ENCODE data around the gene MRPL58.
"Not testable (repeated sequence)": the region's sequence is repeated elsewhere in the genome, so short reads cannot be mapped to it uniquely, and the experiment has no call there.

MRPL58 gene

DNA sequence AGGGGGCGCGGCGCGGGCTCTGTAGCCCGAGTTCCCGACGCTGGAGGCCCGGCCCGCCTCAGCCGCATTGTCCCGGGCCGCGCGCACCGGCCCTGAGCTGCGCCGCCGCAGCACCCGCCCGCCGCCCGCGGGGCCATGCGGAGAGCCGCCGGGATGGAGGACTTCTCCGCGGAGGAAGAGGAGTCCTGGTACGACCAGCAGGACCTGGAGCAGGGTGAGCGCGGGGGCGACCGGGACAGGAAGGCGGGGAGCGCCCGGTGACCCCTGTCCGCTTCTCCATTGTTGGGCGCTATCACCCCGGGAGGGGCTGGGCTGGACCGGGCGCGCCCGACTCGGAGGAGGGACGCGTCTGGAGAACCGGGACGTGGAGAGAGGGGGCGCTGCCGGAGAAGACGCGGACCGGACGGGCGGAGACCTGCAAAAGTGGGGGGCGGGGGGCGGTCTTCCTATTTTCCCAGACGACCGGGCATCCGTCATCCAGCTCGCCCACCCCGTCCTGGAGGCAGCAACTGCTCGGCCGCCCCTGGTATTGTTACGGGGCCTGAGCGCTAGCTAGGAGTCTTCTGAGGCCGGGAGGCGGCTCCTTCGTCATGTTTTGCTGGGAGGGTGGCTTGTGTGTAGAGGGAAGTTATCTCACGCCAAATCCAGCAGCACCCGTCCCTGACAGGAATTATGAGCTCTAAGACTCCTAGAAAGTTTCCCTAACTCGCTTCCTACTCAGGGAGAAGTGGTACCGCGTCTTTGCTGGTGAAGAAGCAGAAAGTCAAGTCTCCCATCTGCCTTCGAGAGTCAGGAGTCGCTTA lies 24.4 kb upstream of the MRPL58 start:
- DNase-seq: peak; percentile 17

DNA sequence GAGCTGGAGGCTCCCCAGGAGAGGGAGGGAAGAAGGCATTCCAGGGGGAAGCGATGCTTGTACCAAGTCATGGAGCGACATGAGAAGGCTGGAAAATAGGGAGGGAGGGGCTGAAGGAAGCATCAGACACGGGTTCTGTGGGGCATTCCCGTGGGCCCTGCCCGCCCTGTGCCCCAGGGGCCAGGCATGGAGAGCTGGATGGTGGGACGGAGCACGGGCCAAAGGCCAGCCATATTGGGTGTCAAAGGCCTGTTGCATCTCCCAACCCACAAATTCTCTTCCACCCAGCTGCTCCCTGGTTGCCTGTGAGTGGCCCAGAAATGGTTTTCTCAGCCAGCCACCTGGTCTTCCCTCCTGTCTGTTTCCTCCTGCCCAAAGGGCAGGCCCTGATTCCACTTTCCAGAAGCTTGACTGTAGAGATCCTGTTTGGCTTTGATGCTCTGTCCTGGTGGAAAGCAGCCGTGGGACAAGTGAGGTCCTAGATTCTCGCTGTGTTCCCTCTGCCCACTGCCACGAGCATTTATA lies 21.8 kb upstream of the MRPL58 start:
- no peak for DNase-seq

DNA sequence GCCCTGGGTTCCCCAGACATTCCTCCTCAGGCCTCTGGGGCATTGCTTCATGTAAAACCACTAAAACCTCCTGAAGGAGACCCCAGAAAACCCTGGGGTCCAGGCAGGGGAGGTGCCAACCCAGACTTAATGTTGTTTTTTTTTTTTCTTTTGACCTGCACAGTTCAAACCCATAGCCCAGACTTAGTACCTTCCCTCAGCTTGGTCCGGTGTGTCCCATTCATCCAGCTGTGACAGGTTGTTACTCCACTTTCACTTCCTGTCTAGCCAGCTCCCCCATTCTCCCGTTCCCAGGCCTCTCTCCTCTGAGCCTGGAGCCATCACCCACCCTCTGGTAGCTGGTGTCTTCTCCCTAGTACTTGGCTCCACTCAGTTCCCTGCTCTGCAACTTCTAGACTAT lies 20.2 kb upstream of the MRPL58 start:
- no peak for DNase-seq

DNA sequence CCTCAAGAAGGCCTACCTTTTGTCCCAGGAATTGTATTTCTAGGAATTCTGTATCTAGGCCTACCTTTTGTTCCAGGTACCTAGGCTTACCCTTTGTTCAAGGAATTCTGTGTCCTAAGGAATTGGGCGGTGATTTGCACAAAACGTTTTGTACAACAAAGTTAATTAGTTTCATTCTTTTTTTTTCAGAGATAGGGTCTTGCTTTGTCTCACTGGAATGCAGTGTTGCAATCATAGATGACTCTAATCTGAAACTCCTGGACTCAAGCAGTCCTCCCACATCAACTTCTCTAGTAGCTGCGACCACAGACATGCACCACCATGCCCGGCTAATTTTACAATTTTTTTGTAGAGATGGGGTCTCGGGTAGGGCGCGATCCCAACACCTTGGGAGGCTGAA lies 18.0 kb upstream of the MRPL58 start:
- DNase-seq: no peak

DNA sequence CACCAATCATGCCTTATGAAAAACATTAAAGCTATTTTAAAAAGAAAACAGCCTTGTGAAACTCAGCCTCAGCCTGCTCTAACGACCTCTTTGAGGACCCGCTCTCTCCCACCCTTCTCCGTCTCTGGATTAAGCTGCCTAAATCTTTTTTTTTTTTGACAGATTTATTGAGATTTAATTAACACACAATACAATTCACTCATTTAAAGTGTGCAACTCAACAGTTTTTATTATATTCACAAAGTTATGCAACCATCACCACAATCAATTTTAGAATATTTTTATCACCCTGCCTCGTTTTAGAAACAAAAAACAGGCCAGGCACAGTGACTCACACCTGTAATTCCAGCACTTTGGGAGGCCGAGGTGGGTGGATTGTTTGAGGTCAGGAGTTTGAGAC lies 16.6 kb upstream of the MRPL58 start:
- DNase-seq: no peak

DNA sequence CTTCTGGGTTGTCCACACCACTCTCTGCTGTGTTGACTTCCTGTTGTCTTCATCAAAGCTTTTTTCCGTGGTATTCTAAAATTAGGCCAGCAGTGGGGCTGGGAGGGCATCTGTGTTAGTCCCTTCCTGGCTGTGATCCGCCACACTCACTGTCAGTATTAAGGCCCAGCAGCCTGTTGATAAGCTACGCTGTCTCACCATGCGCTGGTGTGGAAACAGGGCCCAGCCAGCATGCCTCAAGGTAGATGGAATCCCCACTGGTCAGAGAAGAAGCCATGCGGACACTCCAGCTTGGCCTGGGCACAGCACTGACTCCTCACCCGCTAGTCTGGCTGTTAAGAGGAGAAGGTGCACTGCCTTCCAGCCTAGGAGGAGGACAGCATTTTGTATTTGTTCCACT lies 13.7 kb upstream of the MRPL58 start:
- DNase-seq: no peak

DNA sequence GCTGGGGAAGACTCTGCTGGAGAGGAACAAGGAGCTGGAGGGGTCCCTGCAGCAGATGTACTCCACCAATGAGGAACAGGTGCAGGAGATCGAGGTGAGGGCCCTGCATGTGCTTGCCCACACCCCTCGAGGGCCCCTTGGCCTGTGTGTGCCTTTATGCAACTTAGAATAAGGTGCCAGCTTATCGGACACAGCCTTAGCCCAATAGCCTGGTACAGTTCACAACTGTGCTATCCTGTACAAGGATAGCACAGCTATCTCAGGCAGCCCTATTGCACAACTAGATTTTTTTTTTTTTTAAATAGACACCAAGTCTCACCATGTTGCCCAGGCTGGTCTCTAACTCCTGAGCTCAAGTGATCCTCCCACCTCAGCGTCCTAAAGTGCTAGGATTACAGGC lies 12.9 kb upstream of the MRPL58 start:
- DNase-seq: no peak

DNA sequence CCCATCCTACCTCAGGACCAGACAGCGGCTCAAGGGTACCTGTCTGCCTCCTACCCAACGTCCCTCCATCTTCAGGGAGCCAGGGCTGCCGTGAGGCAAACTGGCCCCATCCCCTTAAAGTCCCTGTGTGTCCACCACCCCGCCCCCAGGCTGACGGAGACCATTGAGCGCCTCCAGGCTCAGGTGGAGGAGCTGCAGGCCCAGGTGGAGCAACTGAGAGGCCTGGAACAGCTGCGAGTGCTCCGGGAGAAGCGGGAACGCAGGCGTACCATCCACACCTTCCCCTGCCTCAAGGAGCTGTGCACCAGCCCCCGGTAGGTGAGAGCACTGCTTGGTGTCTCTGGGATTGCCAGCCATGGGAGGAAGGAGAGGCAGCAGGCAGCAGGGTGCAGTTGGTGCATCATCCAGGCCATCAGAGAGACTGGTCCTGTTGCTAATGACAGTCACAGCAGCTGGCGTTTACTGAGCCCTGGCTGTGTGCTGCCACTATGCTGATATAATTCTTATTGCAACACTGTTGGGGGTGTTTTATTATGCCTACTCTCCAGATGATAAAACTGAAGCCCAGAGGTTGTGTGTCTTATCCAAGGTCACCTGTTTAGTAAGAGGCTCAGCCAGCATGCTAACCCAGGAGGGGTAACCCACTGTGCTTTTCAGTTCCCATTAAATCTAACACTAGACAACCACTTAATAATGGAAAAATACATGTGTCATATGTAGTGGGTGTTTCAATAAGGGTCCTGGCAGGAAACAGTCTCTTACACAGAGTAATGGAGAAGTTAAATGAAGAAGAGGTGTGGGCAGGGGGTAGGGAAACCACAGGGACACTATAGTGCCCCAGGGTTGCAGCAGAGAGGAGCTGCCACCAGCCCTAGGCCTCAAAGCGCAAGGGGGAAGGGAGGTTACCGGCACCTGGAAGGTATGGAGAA lies 10.3 kb upstream of the MRPL58 start:
- no peak for DNase-seq

DNA sequence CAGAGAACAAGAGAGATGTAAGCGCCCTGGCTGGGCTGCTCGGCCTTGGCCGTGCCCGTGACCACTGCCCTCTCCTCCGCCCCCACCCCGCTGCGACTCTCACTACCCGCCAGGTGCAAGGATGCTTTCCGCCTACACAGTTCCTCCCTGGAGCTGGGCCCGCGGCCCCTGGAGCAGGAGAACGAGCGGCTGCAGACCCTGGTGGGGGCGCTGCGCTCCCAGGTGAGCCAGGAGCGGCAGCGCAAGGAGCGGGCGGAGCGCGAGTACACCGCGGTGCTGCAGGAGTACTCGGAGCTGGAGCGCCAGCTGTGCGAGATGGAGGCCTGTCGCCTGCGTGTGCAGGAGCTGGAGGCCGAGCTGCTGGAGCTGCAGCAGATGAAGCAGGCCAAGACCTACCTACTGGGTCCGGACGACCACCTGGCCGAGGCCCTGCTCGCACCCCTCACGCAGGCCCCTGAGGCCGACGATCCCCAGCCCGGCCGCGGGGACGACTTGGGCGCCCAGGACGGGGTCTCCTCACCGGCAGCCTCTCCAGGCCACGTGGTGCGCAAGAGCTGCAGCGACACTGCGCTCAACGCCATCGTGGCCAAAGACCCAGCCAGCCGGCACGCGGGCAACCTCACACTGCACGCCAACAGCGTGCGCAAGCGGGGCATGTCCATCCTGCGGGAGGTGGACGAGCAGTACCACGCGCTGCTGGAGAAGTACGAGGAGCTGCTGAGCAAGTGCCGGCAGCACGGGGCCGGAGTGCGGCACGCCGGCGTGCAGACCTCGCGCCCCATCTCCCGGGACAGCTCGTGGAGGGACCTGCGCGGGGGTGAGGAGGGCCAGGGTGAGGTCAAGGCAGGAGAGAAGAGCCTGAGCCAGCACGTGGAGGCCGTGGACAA lies 9.2 kb upstream of the MRPL58 start:
- no peak for DNase-seq

DNA sequence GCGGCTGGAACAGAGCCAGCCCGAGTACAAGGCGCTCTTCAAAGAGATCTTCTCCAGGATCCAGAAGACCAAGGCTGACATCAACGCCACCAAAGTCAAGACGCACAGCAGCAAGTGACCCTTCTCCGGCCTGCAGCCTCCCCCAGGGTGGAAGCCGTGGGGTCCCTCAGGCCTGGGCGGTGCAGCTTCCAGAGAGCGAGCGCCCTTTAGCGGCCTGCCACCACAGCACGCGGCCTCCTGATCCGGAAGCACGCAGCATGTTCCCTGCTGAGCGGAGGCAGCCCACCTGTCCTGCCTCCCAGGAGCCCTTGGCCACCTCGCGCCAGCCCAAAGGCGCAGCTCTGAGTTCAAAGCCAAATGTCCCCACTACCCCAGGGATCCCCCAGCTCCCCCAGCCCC lies 8.5 kb upstream of the MRPL58 start:
- no peak for DNase-seq

DNA sequence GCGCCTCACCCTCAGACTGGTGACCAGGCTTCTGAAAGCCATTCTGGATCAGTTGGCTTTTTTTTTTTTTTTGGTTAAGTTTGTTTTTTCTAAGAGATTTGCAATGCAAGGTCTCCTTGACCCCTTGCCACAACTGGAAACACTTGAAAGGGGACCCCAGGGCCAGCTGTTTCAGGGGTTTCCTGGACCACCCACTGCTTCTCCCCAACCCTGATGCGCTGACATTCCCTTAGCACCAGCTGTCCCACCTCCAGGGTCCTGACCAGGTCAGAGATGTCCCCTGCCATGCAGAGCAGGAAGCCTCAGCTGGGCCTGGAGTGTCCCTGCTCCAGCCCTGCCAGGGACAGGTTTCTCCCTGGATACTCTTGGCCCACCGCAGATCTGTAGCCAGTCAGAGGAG lies 8.1 kb upstream of the MRPL58 start:
- DNase-seq: no peak

DNA sequence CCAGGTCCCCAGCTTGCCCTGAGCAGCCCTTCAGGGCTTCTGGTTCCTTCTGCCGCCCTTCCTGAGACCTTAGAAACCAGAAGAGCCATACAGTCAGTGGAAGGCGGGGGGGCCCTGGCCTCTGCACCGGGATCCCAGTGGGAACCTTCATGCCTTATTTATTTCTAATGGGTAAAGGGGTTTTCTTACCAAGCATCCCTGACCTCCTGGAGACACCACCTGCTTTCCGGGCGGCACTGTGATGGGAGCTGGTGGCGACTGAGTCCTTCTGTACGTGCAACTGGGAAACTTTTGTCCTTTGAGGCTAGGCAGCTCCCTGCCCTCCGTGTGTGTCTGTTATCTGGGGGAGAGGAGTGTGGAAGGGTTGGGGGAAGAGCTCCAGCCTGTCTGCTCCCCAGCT lies 7.2 kb upstream of the MRPL58 start:
- DNase-seq: no peak

DNA sequence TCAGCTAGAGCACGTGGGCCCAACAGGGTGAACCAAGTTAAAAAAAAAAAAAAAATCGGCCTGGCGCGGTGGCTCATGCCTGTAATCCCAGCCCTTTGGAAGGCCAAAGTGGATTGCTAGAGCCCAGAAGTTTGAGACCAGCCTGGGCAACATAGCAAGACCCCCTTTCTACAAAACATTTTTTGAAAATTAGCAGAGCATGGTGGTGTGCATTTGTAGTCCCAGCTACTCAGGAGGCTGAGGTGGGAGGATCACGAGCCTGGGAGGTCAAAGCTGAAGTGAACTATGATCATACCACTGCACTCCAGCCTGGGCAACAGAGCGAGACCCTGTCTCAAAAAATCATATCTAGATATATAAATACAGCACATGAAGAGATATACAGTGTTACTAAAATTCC lies 6.4 kb upstream of the MRPL58 start:
- not testable (repeated sequence) for DNase-seq

DNA sequence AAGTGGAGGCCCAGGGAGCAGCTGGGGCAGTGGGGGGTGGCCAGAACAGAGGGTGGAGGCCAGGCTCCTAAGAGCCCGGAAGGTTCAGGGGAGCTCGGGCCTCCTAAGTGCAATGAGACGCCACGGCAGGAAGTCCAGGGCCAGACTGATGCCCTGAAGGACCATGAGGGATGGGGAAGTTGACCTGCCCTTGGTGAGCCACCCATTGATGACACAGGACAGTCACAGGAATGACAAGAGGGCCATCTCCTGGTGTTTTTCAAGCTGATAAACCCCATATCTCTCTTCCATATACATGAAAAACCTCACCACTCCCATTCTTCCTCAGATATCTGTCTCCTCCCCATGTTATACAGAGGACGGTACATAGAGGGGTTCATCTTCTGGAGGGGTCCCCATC lies 5.8 kb upstream of the MRPL58 start:
- no peak for DNase-seq

DNA sequence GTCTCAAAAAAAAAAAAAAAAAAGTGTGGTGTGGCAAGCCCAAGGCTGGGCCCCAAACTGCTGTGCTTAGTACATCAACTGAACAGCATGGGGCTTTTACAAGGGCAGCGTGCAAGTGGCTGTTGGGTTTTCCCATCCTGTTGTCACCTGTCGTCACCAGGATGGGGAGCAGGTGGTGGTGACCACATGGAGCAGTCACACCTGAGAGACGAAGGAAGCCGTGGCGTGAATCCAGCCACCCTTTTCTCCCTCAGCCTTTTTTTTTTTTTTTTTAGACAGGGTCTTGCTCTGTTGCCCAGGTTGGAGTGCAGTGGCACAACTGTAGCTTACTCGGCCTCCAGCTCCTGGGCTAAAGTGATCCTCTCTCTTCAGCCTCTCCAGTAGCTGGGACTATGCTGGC lies 4.1 kb upstream of the MRPL58 start:
- no peak for DNase-seq

DNA sequence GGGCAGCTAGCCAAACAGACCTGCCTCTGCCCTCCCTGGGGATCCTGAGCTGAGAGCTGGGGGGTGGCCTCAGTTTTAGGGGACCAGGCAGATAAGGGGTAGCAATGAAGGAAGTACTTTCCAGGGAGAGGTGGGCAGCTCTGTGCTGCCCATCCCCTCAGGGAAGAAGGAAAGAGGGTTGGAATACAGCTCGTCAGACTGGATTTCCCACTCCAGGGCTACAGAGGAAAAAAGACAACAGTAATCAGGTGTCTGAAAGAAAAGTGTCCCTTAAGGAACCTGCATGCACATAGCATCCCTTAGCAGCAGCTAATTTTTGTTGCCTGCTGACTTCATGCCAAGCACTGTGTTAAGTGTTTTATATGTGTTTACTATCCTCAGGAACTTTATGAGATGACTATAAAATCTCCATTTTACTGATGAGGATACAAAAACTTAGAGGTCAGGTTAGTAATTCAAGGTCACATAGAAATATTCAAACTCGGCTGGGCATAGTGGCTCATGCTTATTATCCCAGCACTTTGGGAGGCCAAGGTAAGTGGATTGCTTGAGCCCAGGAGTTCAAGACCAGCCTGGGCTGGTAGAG lies 3.2 kb upstream of the MRPL58 start:
- DNase-seq: no peak

DNA sequence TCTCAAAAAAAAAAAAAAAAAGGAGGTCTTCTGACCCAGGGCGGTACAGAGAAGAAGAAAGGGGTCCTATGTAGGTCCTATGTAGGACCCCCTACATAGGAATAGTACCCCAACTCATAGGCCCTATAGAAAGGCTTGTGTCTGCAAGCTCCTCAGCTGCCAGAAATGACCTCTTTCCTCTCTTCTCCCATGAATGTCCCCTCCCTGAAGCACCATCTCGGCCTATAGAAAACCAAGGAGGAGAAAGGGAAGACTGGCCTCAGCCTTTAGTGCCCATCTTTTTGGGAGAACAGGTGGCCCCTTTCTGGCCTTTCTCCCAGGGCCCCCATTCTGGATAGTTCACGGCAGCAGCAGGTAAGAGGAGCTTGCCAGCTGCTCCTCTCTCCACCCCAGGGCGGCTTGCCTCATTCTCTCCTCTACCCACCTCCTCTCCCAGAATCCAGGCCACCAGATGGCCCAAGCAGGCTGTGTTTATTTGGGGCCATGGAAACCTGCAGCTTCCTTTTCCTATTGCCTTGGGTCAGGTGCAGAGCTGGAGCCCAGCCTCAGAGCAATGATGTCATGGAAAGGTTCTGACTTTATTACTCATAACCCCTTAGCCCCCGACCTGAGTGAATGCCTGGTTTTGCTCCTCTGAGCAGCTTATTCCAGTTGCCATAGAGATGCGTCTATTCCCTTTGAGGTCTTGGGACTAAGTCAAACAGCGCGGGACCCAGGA lies 1.6 kb upstream of the MRPL58 start:
- DNase-seq: peak; percentile 29

DNA sequence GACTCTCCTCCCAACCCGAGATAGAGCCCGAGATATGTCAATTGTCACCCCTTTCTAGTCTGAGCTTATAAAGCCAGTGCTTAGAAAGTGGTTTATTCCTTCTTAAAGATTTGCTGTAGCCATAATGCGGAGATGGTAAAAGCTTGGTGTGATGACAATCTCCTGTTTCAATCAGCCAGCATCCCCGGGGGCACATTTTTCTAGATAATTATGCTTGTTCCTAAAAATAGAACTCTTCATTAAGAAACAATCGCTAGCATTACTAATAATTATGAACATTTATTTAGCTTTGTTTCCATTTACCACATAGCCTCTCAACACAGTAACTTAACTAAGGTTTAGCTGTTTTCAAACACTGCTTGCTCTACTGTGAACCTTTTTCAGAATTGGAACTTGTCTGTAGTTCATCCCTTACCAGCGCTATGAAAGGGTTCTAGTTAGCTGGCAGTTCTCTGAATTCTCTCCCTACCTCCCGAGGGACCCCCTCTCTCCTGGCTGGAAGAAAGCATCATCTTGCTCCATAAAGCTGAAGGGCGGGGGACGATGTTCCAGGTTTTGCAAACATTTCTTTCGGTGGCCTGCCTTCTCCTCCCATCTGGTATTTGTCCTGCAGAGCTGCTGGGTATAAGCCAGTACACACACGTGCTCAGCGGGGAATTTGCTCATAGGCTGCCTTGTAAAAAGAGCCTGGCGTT lies 922 bp upstream of the MRPL58 start:
- DNase-seq: no peak

DNA sequence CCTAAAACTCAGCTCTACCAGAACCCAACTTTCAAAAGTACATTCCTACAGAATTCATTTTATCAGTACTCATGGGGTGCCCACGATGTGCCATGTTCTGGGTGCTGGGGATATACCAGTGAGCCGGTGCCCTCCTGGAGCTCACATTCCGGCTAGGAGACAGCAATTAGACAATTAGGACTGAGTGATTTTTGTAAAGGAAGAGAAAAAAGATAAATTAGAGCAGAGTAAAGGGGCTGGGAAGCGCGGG lies 449 bp upstream of the MRPL58 start:
- no peak for DNase-seq

DNA sequence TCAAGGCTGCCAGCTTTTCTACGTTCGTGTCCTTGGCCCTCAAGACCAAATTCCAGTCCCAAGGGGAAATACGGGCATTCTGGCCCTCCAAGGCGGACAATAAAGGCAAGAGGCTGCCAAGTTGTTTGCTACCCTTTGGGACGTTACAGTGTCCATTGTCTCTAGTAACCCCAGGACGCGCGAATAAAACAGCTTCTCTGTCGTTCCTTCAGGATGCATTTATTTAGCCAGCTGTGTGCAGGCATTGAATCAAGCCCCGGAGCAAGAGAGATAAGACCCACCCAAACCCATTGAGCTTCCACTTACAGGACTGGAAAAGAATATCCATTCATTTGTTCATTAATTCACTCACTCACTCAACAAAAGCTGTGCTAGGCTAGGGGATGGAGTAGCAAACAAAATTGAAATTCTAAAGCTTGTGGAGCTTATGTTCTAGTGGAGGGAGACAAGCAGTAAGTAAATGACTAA lies 656 bp downstream of the MRPL58 start:
- DNase-seq: no peak

DNA sequence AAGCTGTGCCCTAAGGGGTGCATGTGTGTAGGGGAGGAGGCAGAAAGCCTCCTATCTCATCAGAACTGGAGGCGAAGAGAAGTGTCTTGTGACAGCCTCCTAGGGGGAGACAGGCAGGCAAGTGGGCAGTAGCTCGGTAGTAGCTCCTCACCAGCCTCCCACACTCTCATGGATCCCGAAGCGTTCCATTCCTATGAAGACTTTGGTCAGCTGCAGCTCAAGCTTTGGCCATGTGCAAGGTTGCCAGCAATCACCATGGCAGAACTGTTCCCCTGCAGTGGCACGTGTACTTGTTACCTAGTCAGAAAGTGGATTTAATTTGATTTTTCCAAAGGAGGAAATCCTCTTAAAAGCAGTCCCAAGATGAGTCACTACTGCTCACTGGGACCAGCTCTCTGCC lies 6.7 kb downstream of the MRPL58 start:
- no peak for DNase-seq

Measured in activated CD4-positive, alpha-beta T cell treated with anti-CD3 and anti-CD28 coated beads for 48 hours (primary cell).